ENCODE results near the gene LTBP1.

Gene LTBP1

GRCh38 chr2:33321236-33321771 lies 374.6 kb downstream of the LTBP1 start:
- no peak for DNase-seq

GRCh38 chr2:33321876-33322483 lies 375.2 kb downstream of the LTBP1 start:
- DNase-seq: no peak

GRCh38 chr2:33322612-33323011 lies 375.9 kb downstream of the LTBP1 start:
- no peak for DNase-seq

- DNase-seq: no peak
Measured at GRCh38 chr2:33323957-33324356, 377.2 kb downstream of the LTBP1 start.

GRCh38 chr2:33326100-33326499 lies 379.3 kb downstream of the LTBP1 start:
- DNase-seq: no peak

- DNase-seq: no peak
Measured at GRCh38 chr2:33333433-33333832, 386.7 kb downstream of the LTBP1 start.

GRCh38 chr2:33334083-33334482 lies 387.3 kb downstream of the LTBP1 start:
- DNase-seq: no peak

GRCh38 chr2:33335516-33335915 lies 388.8 kb downstream of the LTBP1 start:
- DNase-seq: no peak

GRCh38 chr2:33336036-33336625 lies 389.4 kb downstream of the LTBP1 start:
- no peak for DNase-seq

- DNase-seq: no peak
Measured at GRCh38 chr2:33337385-33337960, 390.7 kb downstream of the LTBP1 start.

GRCh38 chr2:33337981-33338380 lies 391.2 kb downstream of the LTBP1 start:
- no peak for DNase-seq

GRCh38 chr2:33339269-33339668 lies 392.5 kb downstream of the LTBP1 start:
- no peak for DNase-seq

- no peak for DNase-seq
Measured at GRCh38 chr2:33340280-33340679, 393.5 kb downstream of the LTBP1 start.

GRCh38 chr2:33342171-33342570 lies 395.4 kb downstream of the LTBP1 start:
- DNase-seq: no peak

GRCh38 chr2:33342705-33343104 lies 396.0 kb downstream of the LTBP1 start:
- DNase-seq: no peak

- no peak for DNase-seq
Measured at GRCh38 chr2:33343387-33343895, 396.7 kb downstream of the LTBP1 start.

- DNase-seq: no peak
Measured at GRCh38 chr2:33344230-33344629, 397.5 kb downstream of the LTBP1 start.

GRCh38 chr2:33347856-33348255 lies 401.1 kb downstream of the LTBP1 start:
- DNase-seq: no peak

GRCh38 chr2:33350632-33351031 lies 403.9 kb downstream of the LTBP1 start:
- DNase-seq: no peak

GRCh38 chr2:33351781-33352180 lies 405.0 kb downstream of the LTBP1 start:
- no peak for DNase-seq

GRCh38 chr2:33354981-33355380 lies 408.2 kb downstream of the LTBP1 start:
- no peak for DNase-seq

- DNase-seq: no peak
Measured at GRCh38 chr2:33358878-33359277, 412.1 kb downstream of the LTBP1 start.

GRCh38 chr2:33363325-33364298 lies 416.9 kb downstream of the LTBP1 start:
- no peak for DNase-seq

Measured in CD4-positive, alpha-beta T cell treated with Interleukin-12 subunit alpha and Interleukin-12 subunit beta, for 1 hour (primary cell).